ENCODE results near the gene ASTL. TPM values are rescaled to one million over a fixed set of nuclear protein-coding genes. Genes with fewer than 3 reads are reported as not detected.

ASTL gene
- total and polyA plus RNA-seq, 9 of the 15 experiments (the other 6 are each of a cell fraction or from before 2014, with no cell fraction given), result not detected

GRCh38 chr2:96116879-96117533 is 21.3 kb downstream of the ASTL start (continued):
- TF ChIP-seq ETS1 (conservative IDR thresholded peaks at IDR 0.05; ENCODE audit: control insufficient read depth, low read depth, low read length) (0 out of 2 replicates have a peak, but pooled peaks have one; percentile 22), NONO (IDR thresholded peaks at IDR 0.05; ENCODE audit: low read depth in 2 of 2, low read length in 1 of 2) (0 out of 4 replicates have a peak, but pooled peaks of 1 of the 2 experiments have one; percentile 43)

GRCh38 chr2:96116424-96116878 is 21.9 kb downstream of the ASTL start, which contains the start of gene ADRA2B:
Gene ADRA2B (minus strand): TSS chr2:96116571. CDS start chr2:96116149, 422 bp downstream.
- peak within 1 kb of the TSS; percentile 85 for H3K4me2 ChIP-seq (ENCODE audit: insufficient read depth, low read length)
- H3K27me3 ChIP-seq (ENCODE audit: control insufficient read depth in 2 of 2, insufficient read depth in 2 of 2, low read length in 2 of 2), result peaks cover 12 to 80% of the 10 kb centered on the region in 2 experiments; a peak in 4 of 5 replicates
- POLR2A ChIA-PET, result interaction anchor here (0.6 to 0.9 kb wide), 2 partner anchors 9 to 31 kb away, joined by 4 to 5 read pairs; no protein-coding TSS in a partner anchor
- TF ChIP-seq ZBTB7A (IDR thresholded peaks at IDR 0.05; ENCODE audit: borderline replicate concordance, control insufficient read depth, low read depth, low read length), result peak; percentile 0; the same call in 1 of the 2 replicates
- peak in 1 of 2 experiments; percentile 62 for TF ChIP-seq E2F6 (IDR thresholded peaks at IDR 0.05; ENCODE audit: borderline replicate concordance in 1 of 2, extremely low read depth in 1 of 2, insufficient read depth in 1 of 2, insufficient read length in 1 of 2, low read depth in 1 of 2, low read length in 1 of 2, poor library complexity in 1 of 2, severe bottlenecking in 1 of 2)
- TF ChIP-seq FIP1L1 (IDR thresholded peaks at IDR 0.05; ENCODE audit: low read depth, low read length, poor library complexity, severe bottlenecking), result peak; percentile 4
- TF ChIP-seq NUFIP1 (IDR thresholded peaks at IDR 0.05; ENCODE audit: partially characterized antibody), result no peak
- no peak for TF ChIP-seq DIDO1 (tag; IDR thresholded peaks at IDR 0.05; ENCODE audit: low read depth)
- 24% methylated on average over 26 of the region's 64 CpGs for WGBS (ENCODE audit: insufficient coverage, low coverage, missing lambda C conversion rate)
- H3K79me2 ChIP-seq (ENCODE audit: control insufficient read depth, insufficient read depth, low read length), result no peaks in the 10 kb centered on the region
- CTCF ChIA-PET (ENCODE audit: low intra/inter-chr PET ratio), result interaction anchor here (1.3 to 2.6 kb wide), 3 partner anchors 94 to 996 kb away, joined by 3 to 39 read pairs (median 12); no protein-coding TSS in a partner anchor
- H3K9me1 ChIP-seq (ENCODE audit: control insufficient read depth, insufficient read depth, low read length), result no peaks in the 10 kb centered on the region
- BruUV-seq (replicated peaks), result no TSS peak
- no peaks in the 10 kb centered on the region for H3K36me3 ChIP-seq (ENCODE audit: control insufficient read depth, insufficient read depth, low read length)
- H3K9me3 ChIP-seq (replicated peaks; ENCODE audit: control insufficient read depth, insufficient read depth, low read depth, low read length), result no peaks in the 10 kb centered on the region
- ATAC-seq, result peak; percentile 70
- H4K20me1 ChIP-seq (replicated peaks; ENCODE audit: control insufficient read depth, insufficient read depth, low read length), result peaks cover 10% of the 10 kb centered on the region
- in situ Hi-C loops (cut with MboI), result no loop called here
- peak within 1 kb of the TSS in 1 of 2 experiments; percentile 81; a peak in 2 of 4 replicates for H3K9ac ChIP-seq (ENCODE audit: insufficient read depth in 1 of 2, low read depth in 2 of 2, low read length in 2 of 2)
- H3K27ac ChIP-seq (ENCODE audit: extremely low read depth, low read depth, low read length), result no peak within 1 kb of the TSS
- FAIRE-seq, result no peak
- H3K4me1 ChIP-seq (replicated peaks in 1 of 2; ENCODE audit: control insufficient read depth in 2 of 2, insufficient read depth in 2 of 2, low read length in 2 of 2), result peaks cover 3 to 48% of the 10 kb centered on the region in 2 experiments; a peak in 4 of 5 replicates
- intact Hi-C loops (cut with micrococcal nuclease), result no loop called here
- DNase-seq (ENCODE audit: extremely low read depth in 1 of 4, low spot score in 3 of 4), result peak; percentile 72 to 94 (median 87)
- H3K4me3 ChIP-seq, result peak within 1 kb of the TSS; percentile 46
- peak within 1 kb of the TSS; percentile 94 for H2AFZ ChIP-seq (ENCODE audit: low read depth, low read length)
